ENCODE results near the gene SLC9A2.
A peak's percentile ranks its signal among the peaks of the same experiment; 100 is the strongest.

Gene SLC9A2, protein sequence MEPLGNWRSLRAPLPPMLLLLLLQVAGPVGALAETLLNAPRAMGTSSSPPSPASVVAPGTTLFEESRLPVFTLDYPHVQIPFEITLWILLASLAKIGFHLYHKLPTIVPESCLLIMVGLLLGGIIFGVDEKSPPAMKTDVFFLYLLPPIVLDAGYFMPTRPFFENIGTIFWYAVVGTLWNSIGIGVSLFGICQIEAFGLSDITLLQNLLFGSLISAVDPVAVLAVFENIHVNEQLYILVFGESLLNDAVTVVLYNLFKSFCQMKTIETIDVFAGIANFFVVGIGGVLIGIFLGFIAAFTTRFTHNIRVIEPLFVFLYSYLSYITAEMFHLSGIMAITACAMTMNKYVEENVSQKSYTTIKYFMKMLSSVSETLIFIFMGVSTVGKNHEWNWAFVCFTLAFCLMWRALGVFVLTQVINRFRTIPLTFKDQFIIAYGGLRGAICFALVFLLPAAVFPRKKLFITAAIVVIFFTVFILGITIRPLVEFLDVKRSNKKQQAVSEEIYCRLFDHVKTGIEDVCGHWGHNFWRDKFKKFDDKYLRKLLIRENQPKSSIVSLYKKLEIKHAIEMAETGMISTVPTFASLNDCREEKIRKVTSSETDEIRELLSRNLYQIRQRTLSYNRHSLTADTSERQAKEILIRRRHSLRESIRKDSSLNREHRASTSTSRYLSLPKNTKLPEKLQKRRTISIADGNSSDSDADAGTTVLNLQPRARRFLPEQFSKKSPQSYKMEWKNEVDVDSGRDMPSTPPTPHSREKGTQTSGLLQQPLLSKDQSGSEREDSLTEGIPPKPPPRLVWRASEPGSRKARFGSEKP

DNA sequence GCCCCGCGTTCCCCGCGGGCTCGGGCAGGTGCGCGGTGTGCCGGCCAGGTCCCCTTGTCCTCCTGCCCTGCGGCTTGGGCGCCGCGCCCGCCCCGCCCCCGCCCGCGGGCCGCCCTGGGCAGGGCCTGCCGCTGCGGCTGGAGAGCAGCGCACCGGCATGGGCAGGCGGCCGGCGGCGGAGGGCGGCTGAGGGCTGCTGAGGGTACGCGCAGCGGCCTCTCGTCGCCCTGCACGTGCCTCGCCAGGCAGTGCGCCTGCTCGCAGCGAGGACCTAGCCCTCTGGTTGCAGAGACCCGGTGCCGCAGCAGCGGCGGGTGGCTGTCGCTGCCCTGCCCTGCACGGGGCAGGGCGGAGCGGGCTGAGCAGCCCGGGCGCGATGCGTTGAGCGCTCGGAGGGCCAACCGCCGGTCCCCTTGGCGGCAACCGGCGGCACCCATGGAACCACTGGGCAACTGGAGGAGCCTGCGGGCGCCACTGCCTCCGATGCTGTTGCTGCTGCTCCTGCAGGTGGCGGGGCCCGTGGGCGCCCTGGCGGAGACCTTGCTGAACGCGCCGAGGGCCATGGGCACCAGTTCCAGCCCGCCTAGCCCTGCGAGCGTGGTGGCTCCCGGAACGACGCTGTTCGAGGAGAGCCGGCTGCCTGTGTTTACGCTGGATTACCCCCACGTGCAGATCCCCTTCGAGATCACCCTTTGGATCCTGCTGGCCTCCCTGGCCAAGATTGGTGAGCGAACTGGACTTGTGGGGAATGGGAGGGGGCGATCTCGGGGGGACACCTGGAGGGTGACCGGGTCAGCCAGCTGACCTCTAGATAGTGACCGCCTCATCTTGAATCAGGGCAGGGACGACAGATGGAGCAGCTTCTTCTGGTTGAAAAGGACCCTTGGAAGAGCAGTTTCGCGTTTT lies at the start of gene SLC9A2:
Gene SLC9A2, plus strand, starts transcription at position 140 of the 906 bp plus-strand sequence. Its CDS starts 296 bp downstream, at position 436.
- Mint-ChIP-seq H3K36me3 (no peaks in the 10 kb centered on the region), H3K27me3 (peaks cover 52% of the 10 kb centered on the region), H3K4me3 (peak within 1 kb of the TSS; percentile 51), H3K9me3 (no peaks in the 10 kb centered on the region), H3K27ac (no peak within 1 kb of the TSS), H3K4me1 (peaks cover 15% of the 10 kb centered on the region)
- ATAC-seq, result peak; percentile 37

DNA sequence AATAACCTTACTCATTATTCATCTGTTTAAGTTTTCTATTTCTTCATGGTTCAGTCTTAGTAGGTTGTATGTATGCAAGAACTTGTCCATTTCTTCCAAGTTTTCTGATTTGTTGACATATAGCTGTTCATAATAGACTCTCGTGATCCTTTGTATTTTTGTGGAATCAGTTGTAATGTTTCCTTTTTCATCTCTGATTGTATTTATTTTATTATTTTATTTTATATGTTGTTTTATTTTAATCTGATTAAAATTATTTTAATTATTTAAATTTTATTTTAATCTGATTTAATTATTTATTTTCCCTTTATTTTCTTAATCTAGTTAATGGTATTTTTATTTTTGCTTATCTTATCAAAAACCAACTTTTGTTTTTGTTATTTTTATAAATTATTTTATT lies 43.5 kb upstream of the SLC9A2 start:
- H3K4me3 Mint-ChIP-seq, result no peak overlapping the region
- no peak overlapping the region for H3K27ac Mint-ChIP-seq
- no peaks in the 10 kb centered on the region for H3K4me1 Mint-ChIP-seq
- ATAC-seq, result no peak
- peaks cover 20% of the 10 kb centered on the region for H3K27me3 Mint-ChIP-seq
- H3K36me3 Mint-ChIP-seq, result no peaks in the 10 kb centered on the region
- peaks cover 22% of the 10 kb centered on the region for H3K9me3 Mint-ChIP-seq

DNA sequence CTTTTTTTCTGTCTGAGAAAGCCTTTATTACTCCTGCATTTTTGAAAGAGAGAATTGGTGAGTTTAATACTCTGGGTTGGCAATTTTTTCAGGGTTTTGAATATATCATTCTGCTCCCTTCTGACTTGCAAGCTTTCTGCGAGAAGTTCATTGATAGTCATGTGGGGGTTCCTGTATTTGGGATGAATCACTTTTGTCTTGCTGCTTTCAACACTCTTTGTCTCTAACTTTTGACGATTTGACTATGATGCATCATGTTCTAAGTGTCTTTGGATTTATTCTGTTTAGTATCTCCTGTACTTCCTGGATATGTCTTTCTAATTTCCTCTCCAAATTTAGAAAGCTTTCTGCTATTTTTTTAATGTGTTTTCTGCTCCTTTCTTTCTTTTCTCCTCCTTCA lies 41.0 kb upstream of the SLC9A2 start:
- Mint-ChIP-seq H3K27ac (no peak overlapping the region), H3K4me1 (peaks cover 7% of the 10 kb centered on the region), H3K4me3 (no peak overlapping the region), H3K36me3 (peaks cover 2% of the 10 kb centered on the region), H3K9me3 (peaks cover 21% of the 10 kb centered on the region), H3K27me3 (peaks cover 22% of the 10 kb centered on the region)
- ATAC-seq, result no peak

DNA sequence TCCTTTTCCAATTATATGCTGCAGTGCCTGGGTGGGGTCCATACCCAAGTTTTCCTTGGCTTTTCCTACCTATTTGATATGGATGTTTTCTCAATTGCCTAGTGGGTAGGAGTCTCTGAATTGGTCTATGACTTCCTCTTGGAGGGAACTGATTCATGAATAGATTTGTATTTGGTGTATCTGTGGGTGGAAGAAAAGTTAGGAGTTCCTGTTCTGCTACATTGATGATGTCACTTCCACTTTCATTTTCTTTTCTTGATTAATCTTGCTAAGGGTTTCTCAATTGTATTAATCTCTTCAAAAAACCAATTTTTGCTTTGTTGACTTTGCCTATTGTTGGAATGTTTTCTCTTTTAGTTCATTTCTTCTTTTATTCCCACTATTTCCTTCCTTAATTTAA lies 37.4 kb upstream of the SLC9A2 start:
- Mint-ChIP-seq H3K27ac (no peak overlapping the region), H3K36me3 (peaks cover 7% of the 10 kb centered on the region), H3K9me3 (peaks cover 18% of the 10 kb centered on the region), H3K27me3 (peaks cover 22% of the 10 kb centered on the region), H3K4me1 (peaks cover 13% of the 10 kb centered on the region), H3K4me3 (peak overlapping the region; percentile 38)
- no peak for ATAC-seq

DNA sequence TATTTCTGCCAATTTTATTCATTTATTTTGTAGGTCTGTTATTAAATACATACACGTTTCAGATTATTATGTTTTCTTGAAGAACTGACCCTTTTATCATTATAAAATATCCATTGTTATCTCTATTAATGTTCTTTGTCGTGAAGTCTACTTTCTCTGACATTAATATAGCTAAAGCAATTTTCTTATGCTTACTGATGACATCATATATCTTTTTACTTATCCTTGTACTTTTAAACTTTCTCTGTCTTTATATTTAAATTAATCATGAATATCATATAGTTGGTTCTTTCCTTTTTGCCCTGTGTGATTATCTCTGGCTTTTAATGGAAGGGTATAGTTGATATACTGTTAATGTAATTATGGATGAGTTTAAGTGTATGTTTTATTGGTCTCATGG lies 36.5 kb upstream of the SLC9A2 start:
- H3K27me3 Mint-ChIP-seq, result peaks cover 14% of the 10 kb centered on the region
- H3K4me1 Mint-ChIP-seq, result peaks cover 13% of the 10 kb centered on the region
- H3K4me3 Mint-ChIP-seq, result no peak overlapping the region
- H3K9me3 Mint-ChIP-seq, result peaks cover 13% of the 10 kb centered on the region
- peaks cover 7% of the 10 kb centered on the region for H3K36me3 Mint-ChIP-seq
- ATAC-seq, result no peak
- H3K27ac Mint-ChIP-seq, result no peak overlapping the region

DNA sequence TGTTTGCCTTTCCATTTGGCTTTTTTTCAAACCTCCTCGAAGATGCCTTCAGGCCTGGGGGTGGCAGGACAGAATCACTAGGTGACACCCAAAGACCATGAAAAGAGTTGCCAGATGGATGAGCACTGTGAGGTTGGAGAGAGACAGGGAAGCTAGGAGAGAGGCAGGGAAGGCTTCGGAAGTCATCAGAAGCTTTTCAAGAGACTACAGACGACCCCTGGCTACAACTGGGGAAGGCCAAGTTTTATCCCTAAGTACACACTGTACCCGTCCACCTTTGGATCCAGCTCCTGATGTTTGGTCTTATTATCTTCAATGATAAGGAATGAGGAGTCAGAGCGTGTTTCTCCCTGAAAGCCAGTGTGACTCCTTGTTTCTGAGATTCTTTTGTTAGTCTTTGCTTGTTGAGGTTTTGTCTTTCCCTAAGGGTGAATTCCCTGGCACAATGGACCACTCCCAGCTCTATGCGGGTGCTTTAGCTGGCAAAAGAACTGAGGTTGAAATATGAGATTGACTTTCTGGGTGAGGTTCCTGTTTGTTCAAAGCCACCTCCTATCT lies 33.4 kb upstream of the SLC9A2 start:
- Mint-ChIP-seq H3K9me3 (peaks cover 6% of the 10 kb centered on the region), H3K4me1 (peaks cover 13% of the 10 kb centered on the region)
- no peak for ATAC-seq

DNA sequence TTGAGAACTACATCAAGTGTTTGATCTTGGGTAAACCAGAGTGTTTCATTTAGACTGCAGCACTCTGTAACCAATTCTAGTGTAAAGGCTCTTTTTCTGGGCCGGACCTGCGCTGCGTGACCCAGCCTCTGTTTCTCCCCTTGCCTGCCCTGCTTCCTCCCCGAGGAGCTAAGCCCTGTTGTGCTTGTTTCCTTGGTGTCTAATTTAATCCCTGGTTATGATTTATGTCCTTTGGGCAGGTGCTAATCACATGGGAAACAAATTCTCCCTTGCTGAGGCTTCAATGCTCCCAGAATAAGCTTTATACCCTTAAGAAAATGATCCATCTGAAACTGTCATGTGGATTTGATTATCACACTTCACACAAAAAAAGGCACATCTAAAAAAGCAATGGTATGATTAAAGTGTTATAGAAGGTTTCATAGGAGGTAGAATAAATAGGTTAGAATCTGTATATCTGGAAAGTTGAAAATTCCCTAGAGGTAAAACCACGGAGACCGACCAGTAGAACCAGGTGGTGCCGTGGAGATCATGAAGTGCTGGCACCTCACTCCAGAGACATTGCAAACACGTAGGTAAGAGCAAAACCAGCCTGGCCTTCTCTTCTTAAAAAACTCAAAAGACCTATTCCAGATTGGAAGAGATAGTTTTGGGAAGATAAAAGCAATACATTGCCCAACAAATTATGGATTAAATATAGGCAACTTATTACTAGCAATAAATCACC lies 31.0 kb upstream of the SLC9A2 start:
- peaks cover 4% of the 10 kb centered on the region for H3K9me3 Mint-ChIP-seq
- no peak for ATAC-seq
- no peak overlapping the region for H3K27ac Mint-ChIP-seq
- peaks cover 5% of the 10 kb centered on the region for H3K36me3 Mint-ChIP-seq
- H3K27me3 Mint-ChIP-seq, result peaks cover 32% of the 10 kb centered on the region
- peaks cover 5% of the 10 kb centered on the region for H3K4me1 Mint-ChIP-seq
- no peak overlapping the region for H3K4me3 Mint-ChIP-seq

More for the DNA sequence above, 33.4 kb upstream of the SLC9A2 start:
- no peak overlapping the region for H3K4me3 Mint-ChIP-seq
- H3K36me3 Mint-ChIP-seq, result peaks cover 7% of the 10 kb centered on the region
- peaks cover 34% of the 10 kb centered on the region for H3K27me3 Mint-ChIP-seq
- no peak overlapping the region for H3K27ac Mint-ChIP-seq

DNA sequence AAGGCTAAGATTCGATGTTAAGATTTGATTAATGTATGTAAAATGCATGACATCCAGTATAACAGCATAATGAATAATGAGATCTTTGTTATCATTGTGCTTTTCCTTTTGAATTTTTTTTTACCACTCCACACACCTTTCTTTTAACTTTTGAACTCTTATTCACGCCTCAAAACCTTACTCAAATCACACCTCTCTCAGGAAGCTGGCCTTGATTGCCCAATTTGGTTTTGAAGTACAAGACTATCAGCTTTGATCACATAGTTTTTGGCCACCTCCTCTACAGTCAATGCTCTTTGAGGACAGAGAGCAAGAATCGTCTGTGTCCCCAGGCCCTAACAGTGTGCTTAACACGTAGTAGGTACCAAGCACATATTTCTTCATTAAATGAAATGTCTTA lies 29.9 kb upstream of the SLC9A2 start:
- ATAC-seq, result no peak
- no peaks in the 10 kb centered on the region for H3K36me3 Mint-ChIP-seq
- peaks cover 26% of the 10 kb centered on the region for H3K27me3 Mint-ChIP-seq

DNA sequence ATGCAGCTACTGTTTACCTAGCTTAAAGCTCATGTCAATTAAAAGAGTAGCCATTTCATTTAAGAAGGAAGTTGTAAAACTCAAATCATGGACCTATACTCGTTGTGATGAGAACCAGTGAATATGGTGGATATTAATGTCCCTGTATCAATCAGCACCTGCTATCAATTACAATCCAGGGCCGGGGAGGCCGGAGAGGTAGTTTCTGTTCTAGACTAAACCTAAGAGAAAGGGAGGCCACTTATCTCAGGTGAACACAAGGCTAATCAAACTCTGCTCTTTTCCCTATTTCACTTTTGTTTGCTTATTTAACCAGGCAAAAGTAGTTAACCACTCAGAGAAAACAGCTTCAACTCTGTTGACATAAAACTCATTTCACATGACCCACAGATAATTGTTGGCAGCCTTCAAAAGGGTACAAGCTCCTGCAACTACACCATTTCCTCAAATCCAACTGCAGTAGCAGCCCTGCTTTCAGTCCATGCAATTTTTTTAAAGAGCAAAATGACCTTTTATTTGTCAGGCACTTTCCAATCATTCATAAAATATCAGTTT lies 27.8 kb upstream of the SLC9A2 start:
- no peak for ATAC-seq
- Mint-ChIP-seq H3K27me3 (peaks cover 36% of the 10 kb centered on the region), H3K27ac (no peak overlapping the region), H3K4me3 (no peak overlapping the region), H3K4me1 (no peaks in the 10 kb centered on the region), H3K9me3 (no peaks in the 10 kb centered on the region), H3K36me3 (no peaks in the 10 kb centered on the region)

More for the DNA sequence above, 29.9 kb upstream of the SLC9A2 start:
- Mint-ChIP-seq H3K27ac (no peak overlapping the region), H3K9me3 (no peaks in the 10 kb centered on the region), H3K4me3 (no peak overlapping the region), H3K4me1 (no peaks in the 10 kb centered on the region)

DNA sequence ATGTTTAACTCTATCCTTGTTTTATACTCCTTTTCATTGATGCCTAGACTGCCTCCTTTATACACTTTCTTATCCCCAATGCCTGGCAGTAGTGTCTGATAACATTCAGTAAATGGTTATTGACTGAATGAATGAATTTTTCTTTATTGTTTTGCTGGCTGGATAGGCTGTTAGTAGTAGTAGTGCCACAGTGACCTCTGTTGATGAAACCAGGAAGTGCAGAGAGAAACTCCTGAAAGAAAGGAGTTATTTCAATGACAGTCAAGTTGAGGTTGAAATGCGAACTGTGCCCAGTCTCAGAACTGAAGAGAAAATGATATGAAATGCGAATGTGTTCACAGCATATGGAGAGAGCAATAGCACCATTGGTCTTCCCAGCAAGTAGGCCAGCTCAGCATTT lies 26.8 kb upstream of the SLC9A2 start:
- ATAC-seq, result no peak
- no peaks in the 10 kb centered on the region for H3K9me3 Mint-ChIP-seq
- H3K4me1 Mint-ChIP-seq, result no peaks in the 10 kb centered on the region
- H3K27ac Mint-ChIP-seq, result no peak overlapping the region
- H3K36me3 Mint-ChIP-seq, result no peaks in the 10 kb centered on the region
- H3K27me3 Mint-ChIP-seq, result peaks cover 39% of the 10 kb centered on the region
- no peak overlapping the region for H3K4me3 Mint-ChIP-seq

DNA sequence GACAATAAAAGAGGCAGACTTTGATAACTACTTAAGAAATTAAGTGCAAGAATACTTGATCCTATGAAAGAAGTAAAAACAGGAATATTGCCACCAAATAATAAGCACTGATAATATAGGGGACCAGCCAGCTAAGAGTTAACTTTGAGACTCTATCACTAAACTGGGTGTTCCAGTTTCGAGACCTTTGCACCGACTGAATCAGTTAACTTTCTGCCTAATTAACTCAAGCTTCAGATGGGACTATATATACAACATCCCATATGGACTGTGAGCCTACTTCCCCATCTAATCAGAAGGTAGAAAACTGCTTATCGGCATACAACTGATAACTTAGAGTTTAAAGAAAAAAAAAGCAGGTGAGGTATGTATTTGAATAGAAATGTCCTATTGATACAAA lies 25.8 kb upstream of the SLC9A2 start:
- Mint-ChIP-seq H3K36me3 (no peaks in the 10 kb centered on the region), H3K4me3 (no peak overlapping the region), H3K27me3 (peaks cover 33% of the 10 kb centered on the region), H3K27ac (no peak overlapping the region), H3K4me1 (no peaks in the 10 kb centered on the region), H3K9me3 (no peaks in the 10 kb centered on the region)
- no peak for ATAC-seq

DNA sequence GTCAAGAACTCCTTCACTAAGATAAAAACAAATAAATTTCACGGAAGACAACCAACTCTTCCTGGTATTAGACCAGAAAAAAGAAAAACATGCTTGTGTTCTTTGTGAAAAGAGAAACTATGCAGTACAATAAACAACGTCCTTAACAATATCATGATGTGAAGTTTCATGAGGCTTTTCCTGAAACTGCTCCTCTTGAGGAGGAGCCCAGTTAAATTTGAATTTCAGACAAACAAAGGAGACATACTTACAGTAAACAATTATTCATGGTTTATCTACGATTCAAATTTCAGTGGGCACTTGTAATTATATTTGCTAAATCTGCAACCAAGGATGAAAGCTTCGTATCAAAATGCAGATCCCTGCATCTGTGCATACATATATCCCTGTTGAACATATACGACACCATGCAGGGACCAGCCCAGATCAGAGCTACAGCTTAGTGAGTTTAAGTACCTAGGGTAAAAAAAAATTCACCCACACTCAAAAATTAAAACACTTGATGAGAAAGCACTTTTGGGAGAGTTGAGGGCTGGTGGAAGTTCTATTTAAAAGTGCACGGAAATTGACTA lies 24.8 kb upstream of the SLC9A2 start:
- Mint-ChIP-seq H3K4me1 (no peaks in the 10 kb centered on the region), H3K36me3 (no peaks in the 10 kb centered on the region), H3K9me3 (no peaks in the 10 kb centered on the region), H3K27ac (no peak overlapping the region), H3K27me3 (peaks cover 32% of the 10 kb centered on the region), H3K4me3 (no peak overlapping the region)
- ATAC-seq, result no peak

DNA sequence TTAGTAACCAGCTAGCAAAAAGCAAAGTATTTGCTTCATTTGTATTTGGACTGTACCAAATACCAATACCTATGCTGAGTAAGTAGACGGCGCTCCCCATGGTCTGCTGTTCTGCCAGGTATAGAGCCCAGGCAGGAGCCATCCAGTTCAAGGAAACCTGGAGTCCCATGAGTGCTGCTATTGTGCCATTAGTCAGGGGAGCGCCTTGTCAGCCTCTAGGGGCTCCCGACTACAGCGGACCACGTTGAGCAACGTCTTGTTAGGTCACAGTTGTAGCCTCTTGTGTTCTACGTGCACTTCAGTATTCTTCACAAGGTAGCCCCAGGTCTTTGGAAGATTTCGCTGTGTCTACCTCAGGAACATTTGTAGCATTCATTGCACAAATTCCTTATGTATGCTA lies 21.6 kb upstream of the SLC9A2 start:
- peaks cover 48% of the 10 kb centered on the region for H3K27me3 Mint-ChIP-seq
- no peak overlapping the region for H3K4me3 Mint-ChIP-seq
- H3K36me3 Mint-ChIP-seq, result no peaks in the 10 kb centered on the region
- no peak for ATAC-seq
- H3K4me1 Mint-ChIP-seq, result no peaks in the 10 kb centered on the region
- no peak overlapping the region for H3K27ac Mint-ChIP-seq
- H3K9me3 Mint-ChIP-seq, result peaks cover 7% of the 10 kb centered on the region

DNA sequence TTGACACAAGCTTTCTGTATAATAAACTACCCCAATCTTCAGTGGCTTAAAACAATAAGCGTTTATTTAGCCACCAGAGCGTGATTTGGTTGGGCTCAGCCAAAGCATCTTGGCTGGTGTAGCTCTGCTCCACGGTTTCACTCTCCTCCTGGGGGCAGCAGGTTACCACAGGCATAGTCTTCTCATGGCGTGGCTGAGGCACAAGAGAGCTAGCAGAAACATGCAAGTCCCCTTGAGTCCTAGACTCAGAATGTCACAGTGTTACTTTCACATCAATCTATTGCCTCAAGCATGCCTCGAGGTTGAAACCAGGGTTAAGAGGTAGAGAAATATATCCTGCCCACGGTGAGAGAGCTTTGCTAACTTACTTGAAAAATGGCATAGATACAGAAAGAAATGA lies 19.9 kb upstream of the SLC9A2 start:
- Mint-ChIP-seq H3K27me3 (peaks cover 57% of the 10 kb centered on the region), H3K4me1 (no peaks in the 10 kb centered on the region), H3K9me3 (peaks cover 7% of the 10 kb centered on the region), H3K4me3 (no peak overlapping the region), H3K27ac (no peak overlapping the region), H3K36me3 (no peaks in the 10 kb centered on the region)
- no peak for ATAC-seq

All from stimulated activated memory B cell treated with anti-CD40 and anti-IgM and Interleukin-4, amounts not matched to agents 10 μg/mL and 1 μg/mL and 100 μg/mL, for 72 hours (primary cell).